Measurements from ENCODE around the gene ING3.

Gene ING3

DNA sequence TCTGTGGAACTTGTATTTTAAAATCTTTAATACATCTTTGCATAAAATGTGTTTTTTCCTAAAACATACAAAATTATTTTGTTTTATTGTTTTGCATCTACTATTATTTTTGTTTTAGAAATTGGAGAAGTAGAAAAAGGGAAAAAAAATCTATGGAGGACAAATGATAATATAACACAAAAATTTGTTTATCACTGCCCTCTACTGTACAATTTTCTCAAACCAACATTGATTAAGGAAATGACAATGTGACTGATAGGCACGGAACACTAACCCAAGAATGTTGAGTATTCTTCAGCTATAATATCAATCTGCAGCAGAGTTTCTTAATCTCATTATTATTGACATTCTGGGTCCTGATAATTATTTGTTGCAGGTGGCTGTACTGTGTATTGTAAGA lies 9.5 kb upstream of the ING3 start:
- Mint-ChIP-seq H3K36me3 (no peaks in the 10 kb centered on the region), H3K27ac (no peak overlapping the region), H3K27me3 (peaks cover 9% of the 10 kb centered on the region), H3K4me1 (no peaks in the 10 kb centered on the region), H3K4me3 (no peak overlapping the region), H3K9me3 (no peaks in the 10 kb centered on the region)
- CTCF ChIA-PET = interaction anchor here (0.9 to 1.3 kb wide), 2 partner anchors 10 to 149 kb away, joined by 3 to 12 read pairs; no protein-coding TSS in a partner anchor
- DNase-seq = no peak

- Mint-ChIP-seq H3K27me3 (peaks cover 14% of the 10 kb centered on the region), H3K4me1 (no peaks in the 10 kb centered on the region), H3K27ac (no peak overlapping the region), H3K4me3 (no peak overlapping the region), H3K36me3 (no peaks in the 10 kb centered on the region), H3K9me3 (no peaks in the 10 kb centered on the region)
- CTCF ChIA-PET = interaction anchor here (0.9 to 1.3 kb wide), 2 partner anchors 11 to 150 kb away, joined by 3 to 12 read pairs; no protein-coding TSS in a partner anchor
- DNase-seq = no peak
These were observed 8.7 kb upstream of the ING3 start for GRCh38 chr7:120941856-120942255.

GRCh38 chr7:120942861-120943260 lies 7.7 kb upstream of the ING3 start:
- Mint-ChIP-seq H3K27ac (no peak overlapping the region), H3K4me3 (no peak overlapping the region), H3K4me1 (no peaks in the 10 kb centered on the region), H3K9me3 (no peaks in the 10 kb centered on the region), H3K27me3 (peaks cover 18% of the 10 kb centered on the region), H3K36me3 (no peaks in the 10 kb centered on the region)
- CTCF ChIA-PET = no interaction called here
- DNase-seq = no peak

DNA sequence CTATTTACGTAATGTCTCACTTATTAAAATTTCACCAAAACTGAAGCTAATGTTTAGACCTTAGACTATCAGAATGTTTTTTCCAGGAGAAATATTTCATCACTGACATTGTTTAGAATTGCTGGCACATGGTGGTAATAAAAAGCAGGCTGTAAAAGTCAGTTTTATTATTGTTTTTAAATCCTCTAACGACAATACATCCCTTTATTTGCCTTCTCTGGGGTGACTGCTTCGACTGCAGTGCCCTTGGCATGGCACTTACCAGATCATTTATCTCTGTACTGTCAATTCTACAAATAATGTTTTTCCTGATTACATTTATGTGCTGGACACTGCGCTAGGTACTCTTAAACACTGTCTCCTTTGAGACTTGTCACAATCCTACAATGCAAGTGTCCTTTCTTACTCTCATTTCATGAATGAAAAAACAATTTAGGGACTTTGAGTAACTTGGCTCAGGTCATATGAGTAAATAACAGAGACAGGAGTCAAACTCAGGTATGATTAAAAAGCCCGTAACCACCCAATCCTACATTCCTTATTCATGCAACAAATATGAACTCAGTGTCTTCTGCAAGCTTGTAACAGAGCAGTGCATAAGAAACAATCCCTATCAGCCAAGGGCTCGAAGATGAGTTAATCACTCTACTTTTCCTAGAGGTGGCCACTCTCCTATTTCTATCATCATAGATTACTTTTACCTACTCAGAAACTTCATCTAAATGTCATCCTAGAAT lies 5.6 kb upstream of the ING3 start:
- Mint-ChIP-seq H3K4me1 (peaks cover 15% of the 10 kb centered on the region), H3K9me3 (no peaks in the 10 kb centered on the region), H3K4me3 (no peak overlapping the region), H3K36me3 (no peaks in the 10 kb centered on the region), H3K27ac (no peak overlapping the region), H3K27me3 (peaks cover 22% of the 10 kb centered on the region)
- CTCF ChIA-PET = no interaction called here
- no peak for DNase-seq

DNA sequence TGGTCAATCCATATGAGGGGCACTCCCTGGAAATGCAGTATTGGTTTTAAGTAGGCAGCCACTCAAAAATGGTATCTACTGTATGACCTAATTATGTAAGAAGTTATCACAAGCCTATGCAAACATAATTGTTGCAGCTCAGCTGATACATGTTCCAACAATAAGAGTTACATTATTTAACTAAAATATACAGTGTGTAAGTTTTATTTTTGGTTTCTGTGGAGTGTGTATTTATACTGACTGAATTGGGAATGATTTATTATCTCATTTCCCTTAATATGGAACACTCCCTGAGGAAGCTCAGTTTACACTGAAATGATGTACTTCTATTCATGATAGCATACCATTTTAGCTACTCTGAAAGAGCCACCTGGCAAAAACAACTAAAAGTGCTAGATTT lies 2.6 kb upstream of the ING3 start:
- no peak overlapping the region for H3K4me3 Mint-ChIP-seq
- no peak overlapping the region for H3K27ac Mint-ChIP-seq
- H3K36me3 Mint-ChIP-seq = peaks cover 11% of the 10 kb centered on the region
- no peaks in the 10 kb centered on the region for H3K9me3 Mint-ChIP-seq
- DNase-seq = no peak
- peaks cover 27% of the 10 kb centered on the region for H3K27me3 Mint-ChIP-seq
- CTCF ChIA-PET = interaction anchor here (1.2 kb wide), 1 partner anchor 156 kb away, joined by 4 read pairs; no protein-coding TSS in a partner anchor
- H3K4me1 Mint-ChIP-seq = peaks cover 28% of the 10 kb centered on the region

- H3K4me1 Mint-ChIP-seq = peaks cover 32% of the 10 kb centered on the region
- peak overlapping the region; percentile 96 for H3K27ac Mint-ChIP-seq
- DNase-seq = no peak
- H3K27me3 Mint-ChIP-seq = peaks cover 27% of the 10 kb centered on the region
- H3K9me3 Mint-ChIP-seq = no peaks in the 10 kb centered on the region
- CTCF ChIA-PET = no interaction called here
- peaks cover 17% of the 10 kb centered on the region for H3K36me3 Mint-ChIP-seq
- peak overlapping the region; percentile 89 for H3K4me3 Mint-ChIP-seq
These were observed 1.1 kb upstream of the ING3 start for GRCh38 chr7:120949393-120949911.

DNA sequence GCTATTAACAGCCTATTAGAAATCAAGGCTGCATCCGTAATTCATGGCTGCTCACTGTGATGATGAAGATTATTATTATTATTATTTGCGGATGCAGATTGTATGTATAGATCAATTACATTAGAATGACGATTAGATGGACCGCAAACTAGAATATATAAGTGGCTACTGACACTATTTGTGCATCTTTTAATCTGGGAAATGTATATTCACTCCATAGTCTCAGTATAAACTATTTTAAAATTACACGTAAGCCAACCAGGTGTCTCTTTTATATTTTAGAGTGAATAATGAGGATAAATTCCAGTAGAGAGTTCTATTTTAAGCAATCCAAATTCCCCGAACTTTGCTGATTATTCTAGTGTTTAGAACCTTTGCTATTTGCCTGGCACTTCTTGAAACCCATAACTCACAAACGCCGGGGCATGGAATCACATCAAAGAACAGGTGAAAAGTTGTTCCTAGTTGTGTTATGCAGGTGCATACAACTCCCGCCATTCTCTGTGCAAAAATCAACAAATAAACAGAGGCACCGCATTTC lies 509 bp upstream of the ING3 start:
- Mint-ChIP-seq H3K9me3 (no peaks in the 10 kb centered on the region), H3K4me1 (peaks cover 32% of the 10 kb centered on the region), H3K4me3 (peak overlapping the region; percentile 89), H3K36me3 (peaks cover 19% of the 10 kb centered on the region), H3K27ac (peak overlapping the region; percentile 96), H3K27me3 (peaks cover 27% of the 10 kb centered on the region)
- DNase-seq = no peak
- CTCF ChIA-PET = no interaction called here

- H3K27ac Mint-ChIP-seq = peak overlapping the region; percentile 96
- H3K36me3 Mint-ChIP-seq = peaks cover 27% of the 10 kb centered on the region
- CTCF ChIA-PET = no interaction called here
- H3K4me1 Mint-ChIP-seq = peaks cover 33% of the 10 kb centered on the region
- peaks cover 17% of the 10 kb centered on the region for H3K27me3 Mint-ChIP-seq
- H3K9me3 Mint-ChIP-seq = no peaks in the 10 kb centered on the region
- H3K4me3 Mint-ChIP-seq = peak overlapping the region; percentile 89
- DNase-seq = no peak
These were observed 727 bp downstream of the ING3 start for GRCh38 chr7:120951309-120951699.

DNA sequence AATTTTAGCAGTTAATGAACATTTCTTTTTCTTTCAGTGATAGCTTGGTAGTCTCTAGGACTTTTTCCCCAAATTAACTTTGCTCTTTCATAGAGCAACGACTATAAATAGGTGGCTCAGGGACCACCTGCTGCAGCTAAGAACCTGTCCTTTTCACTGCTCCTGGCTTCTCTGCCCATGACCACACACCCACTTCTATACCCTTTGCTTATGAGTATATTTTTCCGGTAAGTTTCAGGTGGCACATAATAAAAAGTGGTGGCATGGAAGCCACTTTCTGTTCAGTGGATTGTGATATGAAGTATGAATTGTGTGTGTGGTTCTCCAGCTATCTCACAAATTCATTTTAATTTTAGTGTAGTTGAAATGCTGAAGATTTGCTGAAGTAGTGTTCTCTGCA lies 1.2 kb downstream of the ING3 start:
- CTCF ChIA-PET = no interaction called here
- H3K9me3 Mint-ChIP-seq = no peaks in the 10 kb centered on the region

GRCh38 chr7:120955577-120956149 lies 5.1 kb downstream of the ING3 start:
- Mint-ChIP-seq H3K4me1 (peaks cover 18% of the 10 kb centered on the region), H3K36me3 (peaks cover 46% of the 10 kb centered on the region), H3K9me3 (no peaks in the 10 kb centered on the region), H3K4me3 (no peak overlapping the region), H3K27ac (no peak overlapping the region), H3K27me3 (peaks cover under 1% of the 10 kb centered on the region)
- no peak for DNase-seq
- CTCF ChIA-PET = no interaction called here

More for the DNA sequence above, 1.2 kb downstream of the ING3 start:
- peaks cover 14% of the 10 kb centered on the region for H3K27me3 Mint-ChIP-seq
- H3K27ac Mint-ChIP-seq = peak overlapping the region; percentile 96
- H3K36me3 Mint-ChIP-seq = peaks cover 28% of the 10 kb centered on the region
- DNase-seq = no peak
- peaks cover 33% of the 10 kb centered on the region for H3K4me1 Mint-ChIP-seq
- peak overlapping the region; percentile 89 for H3K4me3 Mint-ChIP-seq

DNA sequence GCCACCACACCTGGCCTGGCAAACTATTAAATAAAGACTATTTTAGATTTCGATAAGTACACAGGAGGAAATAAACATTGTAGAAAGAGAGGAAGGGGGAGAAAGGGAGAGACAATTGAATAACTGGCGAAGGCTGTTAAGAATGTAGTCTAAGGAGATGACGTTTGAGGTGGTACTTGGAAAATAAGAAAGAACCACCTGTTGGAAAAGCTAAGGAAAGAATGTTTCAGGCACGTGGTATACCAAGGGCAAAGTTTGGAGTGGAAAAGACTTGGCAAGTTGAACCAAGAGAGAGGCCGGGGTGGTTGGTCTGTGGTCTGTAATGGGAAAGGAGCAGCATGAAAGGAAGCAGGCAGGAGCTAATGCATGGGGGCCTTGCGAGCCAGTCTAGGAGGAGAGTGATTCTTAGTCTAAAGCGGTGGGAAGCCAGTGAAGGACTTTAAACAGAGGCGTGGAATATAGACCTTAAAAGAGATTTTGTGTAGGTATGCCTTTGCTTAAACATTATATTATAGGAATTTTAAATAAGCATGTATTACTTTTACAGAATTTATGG lies 9.4 kb downstream of the ING3 start:
- Mint-ChIP-seq H3K27ac (no peak overlapping the region), H3K9me3 (no peaks in the 10 kb centered on the region), H3K36me3 (peaks cover 36% of the 10 kb centered on the region), H3K4me3 (no peak overlapping the region), H3K27me3 (no peaks in the 10 kb centered on the region), H3K4me1 (peaks cover 2% of the 10 kb centered on the region)
- CTCF ChIA-PET = no interaction called here
- DNase-seq = no peak

DNA sequence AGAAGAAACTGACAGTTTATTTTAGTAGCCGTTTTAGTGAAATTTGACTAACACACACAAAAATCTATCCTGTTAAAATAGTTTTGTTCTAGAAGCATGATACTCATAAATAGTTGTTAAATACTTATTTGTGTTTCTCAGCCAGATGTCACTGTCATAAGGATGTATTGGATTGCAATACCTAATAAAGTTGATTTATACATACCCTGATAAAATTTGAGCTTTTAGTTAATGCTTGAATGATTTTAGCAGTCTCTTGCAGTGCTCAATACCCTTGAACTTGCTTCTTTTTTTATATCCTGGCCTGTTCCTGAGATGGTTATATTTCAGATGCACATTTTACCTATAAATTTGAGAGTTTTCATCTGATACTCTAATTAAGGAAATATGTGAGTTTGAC lies 10.1 kb downstream of the ING3 start:
- no peaks in the 10 kb centered on the region for H3K27me3 Mint-ChIP-seq
- H3K4me3 Mint-ChIP-seq = no peak overlapping the region
- DNase-seq = no peak
- H3K36me3 Mint-ChIP-seq = peaks cover 31% of the 10 kb centered on the region
- H3K4me1 Mint-ChIP-seq = peaks cover 2% of the 10 kb centered on the region
- CTCF ChIA-PET = no interaction called here
- H3K27ac Mint-ChIP-seq = no peak overlapping the region
- H3K9me3 Mint-ChIP-seq = no peaks in the 10 kb centered on the region

GRCh38 chr7:120961638-120962173 lies 11.1 kb downstream of the ING3 start:
- Mint-ChIP-seq H3K27ac (no peak overlapping the region), H3K9me3 (no peaks in the 10 kb centered on the region), H3K27me3 (no peaks in the 10 kb centered on the region), H3K4me3 (no peak overlapping the region), H3K4me1 (no peaks in the 10 kb centered on the region), H3K36me3 (peaks cover 27% of the 10 kb centered on the region)
- DNase-seq = no peak
- CTCF ChIA-PET = no interaction called here

- H3K4me1 Mint-ChIP-seq = no peaks in the 10 kb centered on the region
- CTCF ChIA-PET = interaction anchor here (1.5 kb wide), 1 partner anchor 23 kb away, joined by 6 read pairs; no protein-coding TSS in a partner anchor
- no peaks in the 10 kb centered on the region for H3K27me3 Mint-ChIP-seq
- no peak overlapping the region for H3K4me3 Mint-ChIP-seq
- DNase-seq = no peak
- no peak overlapping the region for H3K27ac Mint-ChIP-seq
- H3K9me3 Mint-ChIP-seq = no peaks in the 10 kb centered on the region
- H3K36me3 Mint-ChIP-seq = peaks cover 27% of the 10 kb centered on the region
These were observed 13.5 kb downstream of the ING3 start for GRCh38 chr7:120964088-120964487.

All from activated naive CD4-positive, alpha-beta T cell treated with anti-CD3 and anti-CD28 coated beads, Interleukin-2, amount 10 ng/mL, durations not matched to agents 7 days and 5 days (primary cell).